Aorta (tissue), 5 donors: Measurements from ENCODE around the gene TFPI. TPM values are rescaled to one million over a fixed set of nuclear protein-coding genes. Genes with fewer than 3 reads are reported as not detected.
A peak's percentile ranks its signal among the peaks of the same experiment; 100 is the strongest.

Experiments
- ATAC-seq: fragments of 200-7000 bp; cut with Tn5 transposase; one replicate; pipeline ENCODE4 v1.9.1; 2022; ENCODE audit warnings: moderate library complexity; ENCODE audit not compliant: low FRiP score
- DNase-seq, 2 donors: peaks; one replicate each; pipeline ENCODE4 v3.0.0-alpha.2; 2020
- H3K27ac ChIP-seq, 2 donors: one replicate each; pipeline ENCODE4 v1.5.1; 2013; ENCODE audit warnings: low read length in 2 of 2, mild to moderate bottlenecking in 2 of 2, moderate library complexity in 2 of 2, control low read depth in 1 of 2, inconsistent platforms in 1 of 2, low read depth in 1 of 2
- H3K27me3 ChIP-seq, 2 donors: one replicate each; pipeline ENCODE4 v1.6.1; 2013; ENCODE audit warnings: control low read depth in 1 of 2, low read length in 1 of 2, mild to moderate bottlenecking in 1 of 2, moderate library complexity in 1 of 2; ENCODE audit not compliant: insufficient read depth in 2 of 2, control insufficient read depth in 1 of 2
- H3K36me3 ChIP-seq, 2 donors: one replicate each; pipeline ENCODE4 v1.6.1; 2013; ENCODE audit warnings: control low read depth in 1 of 2, low read length in 1 of 2, mild to moderate bottlenecking in 1 of 2; ENCODE audit not compliant: insufficient read depth in 2 of 2, control insufficient read depth in 1 of 2
- H3K4me1 ChIP-seq, 2 donors: one replicate each; pipeline ENCODE4 v1.6.1; 2013; ENCODE audit warnings: low read length in 2 of 2, control low read depth in 1 of 2, mild to moderate bottlenecking in 1 of 2, moderate library complexity in 1 of 2; ENCODE audit not compliant: insufficient read depth in 2 of 2, control insufficient read depth in 1 of 2
- H3K4me3 ChIP-seq, 2 donors: one replicate each; pipeline ENCODE4 v1.5.1; 2013; ENCODE audit warnings: low read length in 2 of 2, control low read depth in 1 of 2, mild to moderate bottlenecking in 1 of 2
- H3K9me3 ChIP-seq: one replicate; pipeline ENCODE4 v1.6.1; 2013; ENCODE audit warnings: mild to moderate bottlenecking, low read length; ENCODE audit not compliant: control insufficient read depth
- WGBS, 2 donors: extraction: QIAGEN DNeasy Blood & Tissue Kit; methylation state at CpG; one replicate each; pipeline ENCODE4 v1.1.7; 2013; 5-methylcytosine and 5-hydroxymethylcytosine counted together
- intact Hi-C, 2 donors: fragments of 100-400 bp; cut with DNase I; formaldehyde crosslinking; loops; one replicate each; pipeline versions ENCODE4 v1.14.2 to v1.15.0; 2022
- polyA plus RNA-seq, 2 donors: library from polyadenylated mRNA; stranded (reverse); fragments of 200-250 nt; gene quantifications; one replicate each; pipeline ENCODE4 v1.2.3, GENCODE V29; 2013
- total RNA-seq, 2 donors: library from RNA; stranded (reverse); fragmentation: NEBNext Ultra II Directional; extraction: Animal tissue kit (Norgen Biotek cat#: 25700); gene quantifications; one replicate each; pipeline ENCODE4 v1.2.1, GENCODE V29; 2021
- donor health status: healthy with polysubstance abuse.
- donor health status: Bipolar disorder and iron deficiency.
- donor health status: DM: no; HTN: no; CAD: no.
- donor health status: DM: no; HTN: no; CAD: no.
- donor health status: DM: yes; HTN: yes; CAD: no.

The TFPI gene
- total and polyA plus RNA-seq, 4 donors, result 20.5 to 135 (median 99.2) TPM

DNA sequence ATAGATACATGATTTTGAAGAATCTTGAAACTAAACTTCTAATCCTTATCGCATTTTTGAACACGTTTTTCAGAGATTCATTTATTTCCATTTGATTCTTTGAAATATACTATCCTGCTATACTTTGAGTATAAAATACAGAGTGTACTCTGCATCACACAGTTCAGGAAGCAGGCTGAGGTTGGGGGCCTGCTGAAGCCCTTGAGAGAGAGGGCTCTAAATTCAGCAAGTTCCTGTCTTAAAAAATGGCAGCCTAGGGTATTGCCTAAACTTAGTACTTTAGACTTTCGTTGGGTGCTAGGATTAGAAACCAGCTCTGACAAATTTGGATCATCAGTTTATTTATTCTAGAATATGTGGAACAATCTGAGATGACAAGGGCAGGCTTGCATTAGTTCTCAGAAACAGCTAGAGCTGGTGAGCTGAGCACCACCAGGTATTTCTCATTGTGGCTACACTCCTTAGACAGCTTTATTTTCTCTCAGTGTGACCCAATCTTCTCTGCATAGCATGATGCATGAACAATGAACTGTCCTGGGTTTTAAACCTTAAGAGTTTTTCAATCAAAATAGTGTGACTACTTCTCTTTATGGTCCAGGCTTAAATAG is 49.1 kb downstream of the TFPI start:
- WGBS, 2 donors, result 34 to 60% methylated on average over 3 of the region's 3 CpGs
- DNase-seq (no peak), ATAC-seq (peak; percentile 22)
- Histone ChIP-seq H3K27ac (no peak overlapping the region), H3K4me1 (no peaks in the 10 kb centered on the region), H3K27me3 (no peaks in the 10 kb centered on the region), H3K9me3 (no peaks in the 10 kb centered on the region), H3K36me3 (no peaks in the 10 kb centered on the region), H3K4me3 (no peak overlapping the region)
- intact Hi-C loops, result no loop called here

DNA sequence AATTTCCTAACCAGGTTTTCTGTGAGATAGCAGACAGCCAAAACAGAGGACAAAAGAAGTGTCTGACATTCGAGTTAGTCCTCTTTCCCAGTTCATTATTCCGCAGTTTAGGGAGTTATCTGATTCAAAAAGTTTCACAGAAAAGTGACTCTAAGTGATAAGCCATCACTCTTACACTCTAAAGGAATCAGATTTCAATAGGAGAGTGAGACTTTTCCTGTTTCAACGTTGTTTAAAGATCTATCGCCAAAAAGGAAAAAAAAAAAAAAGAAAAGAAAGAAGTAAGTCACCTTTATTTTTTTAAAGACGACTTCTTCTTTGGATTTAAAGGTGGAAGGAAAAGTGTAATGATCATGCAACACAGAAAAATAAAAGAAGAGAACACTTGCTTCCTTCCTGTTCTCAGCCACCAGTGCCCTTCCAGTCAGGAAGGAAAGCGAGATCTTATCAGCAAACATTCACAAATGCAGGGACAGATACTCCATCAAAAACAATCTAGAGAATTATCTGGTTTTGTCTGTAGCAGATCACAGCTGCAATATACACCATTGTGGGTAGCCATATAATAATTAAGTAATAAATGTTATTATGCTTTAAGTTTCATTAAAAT is 49.8 kb downstream of the TFPI start:
- no peak overlapping the region for H3K27ac ChIP-seq
- no peaks in the 10 kb centered on the region for H3K27me3 ChIP-seq
- WGBS, 2 donors, result 35 to 39% methylated on average over 6 of the region's 6 CpGs
- DNase-seq, result no peak
- ATAC-seq, result no peak
- H3K9me3 ChIP-seq, result no peaks in the 10 kb centered on the region
- no peak overlapping the region for H3K4me3 ChIP-seq
- intact Hi-C loops, result loop anchor here (5.0 kb wide), 3 partner anchors 333 to 1008 kb away; no protein-coding TSS in a partner anchor
- H3K4me1 ChIP-seq, result no peaks in the 10 kb centered on the region
- H3K36me3 ChIP-seq, result no peaks in the 10 kb centered on the region

- no peaks in the 10 kb centered on the region for H3K9me3 ChIP-seq
- H3K27me3 ChIP-seq, result no peaks in the 10 kb centered on the region
- WGBS, 2 donors, result 96 to 97% methylated on average over 2 of the region's 2 CpGs
- ATAC-seq (no peak), DNase-seq (no peak)
- no peak overlapping the region for H3K4me3 ChIP-seq
- H3K27ac ChIP-seq, result no peak overlapping the region
- no peaks in the 10 kb centered on the region for H3K4me1 ChIP-seq
- no peaks in the 10 kb centered on the region for H3K36me3 ChIP-seq
- intact Hi-C loops, result loop anchor here (5.0 kb wide), 3 partner anchors 334 to 1009 kb away; no protein-coding TSS in a partner anchor
These were observed 50.5 kb downstream of the TFPI start for GRCh38 chr2:187503700-187504099.

DNA sequence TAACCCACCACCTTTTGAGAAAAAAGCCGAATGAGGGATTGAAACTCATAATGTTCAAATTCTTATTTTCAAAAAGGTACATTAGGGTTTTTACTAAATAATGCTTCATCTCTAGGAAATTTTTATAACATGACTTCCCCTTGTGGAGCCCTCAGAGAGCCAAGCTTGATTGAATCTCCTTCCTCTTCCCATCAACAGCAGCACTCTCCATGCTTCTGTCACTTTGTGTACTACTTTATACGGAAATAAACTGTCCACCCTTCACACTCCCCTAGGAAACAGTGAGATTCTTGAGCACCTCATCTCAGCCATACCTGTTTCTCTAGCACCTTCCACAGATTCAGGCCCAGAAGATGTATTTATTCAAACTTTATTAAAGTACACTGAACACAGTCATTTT is 51.8 kb downstream of the TFPI start:
- Histone ChIP-seq H3K4me1 (no peaks in the 10 kb centered on the region), H3K36me3 (no peaks in the 10 kb centered on the region), H3K27ac (no peak overlapping the region), H3K9me3 (no peaks in the 10 kb centered on the region), H3K4me3 (no peak overlapping the region), H3K27me3 (no peaks in the 10 kb centered on the region)
- no peak for ATAC-seq
- no peak for DNase-seq
- intact Hi-C loops, result loop anchor here (5.0 kb wide), 3 partner anchors 335 to 1010 kb away; no protein-coding TSS in a partner anchor
- 87 to 89% methylated on average over 2 of the region's 2 CpGs for WGBS, 2 donors

DNA sequence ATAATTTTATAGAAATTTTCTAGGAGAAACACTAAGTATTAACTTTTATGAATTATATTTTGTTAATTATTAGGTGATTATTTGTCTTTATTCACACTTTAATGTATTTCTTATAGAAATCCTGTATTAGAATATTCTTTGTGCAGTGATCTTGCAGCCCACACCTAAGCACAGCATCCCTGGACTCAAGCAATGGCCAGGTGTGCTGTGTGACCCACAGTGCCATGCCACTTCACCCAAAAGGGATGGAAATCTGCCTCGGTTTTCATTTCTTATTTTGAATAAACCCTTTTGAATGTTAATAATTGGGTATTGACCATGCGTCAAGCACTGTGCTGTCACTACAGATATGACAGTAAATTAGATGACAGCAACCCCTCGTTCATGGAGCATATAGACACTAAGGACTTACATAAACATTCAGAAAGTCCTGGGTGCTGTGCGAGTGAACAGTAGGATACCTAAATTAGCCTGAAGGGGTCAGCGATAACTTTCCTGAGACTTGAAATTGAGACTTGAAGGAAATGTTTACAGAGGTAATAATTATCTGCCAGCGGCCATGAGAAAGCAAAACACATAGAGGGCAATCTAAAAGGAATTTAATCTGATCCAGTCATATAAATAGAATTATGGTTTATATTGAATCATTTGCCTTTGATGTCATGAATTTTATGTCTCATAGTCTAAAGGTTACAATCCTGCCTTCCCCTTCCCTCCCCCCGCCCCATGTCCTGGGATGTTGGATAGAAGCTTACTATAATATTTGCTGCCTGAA is 53.5 kb downstream of the TFPI start:
- intact Hi-C loops, result loop anchor here (1.0 to 5.0 kb wide), 4 partner anchors 80 to 1012 kb away; no protein-coding TSS in a partner anchor
- no peak overlapping the region for H3K4me3 ChIP-seq
- 49 to 65% methylated on average over 7 of the region's 7 CpGs for WGBS, 2 donors
- H3K27me3 ChIP-seq, result no peaks in the 10 kb centered on the region
- H3K36me3 ChIP-seq, result no peaks in the 10 kb centered on the region
- no peak for ATAC-seq
- no peaks in the 10 kb centered on the region for H3K4me1 ChIP-seq
- no peak overlapping the region for H3K27ac ChIP-seq
- no peaks in the 10 kb centered on the region for H3K9me3 ChIP-seq
- DNase-seq, result no peak

DNA sequence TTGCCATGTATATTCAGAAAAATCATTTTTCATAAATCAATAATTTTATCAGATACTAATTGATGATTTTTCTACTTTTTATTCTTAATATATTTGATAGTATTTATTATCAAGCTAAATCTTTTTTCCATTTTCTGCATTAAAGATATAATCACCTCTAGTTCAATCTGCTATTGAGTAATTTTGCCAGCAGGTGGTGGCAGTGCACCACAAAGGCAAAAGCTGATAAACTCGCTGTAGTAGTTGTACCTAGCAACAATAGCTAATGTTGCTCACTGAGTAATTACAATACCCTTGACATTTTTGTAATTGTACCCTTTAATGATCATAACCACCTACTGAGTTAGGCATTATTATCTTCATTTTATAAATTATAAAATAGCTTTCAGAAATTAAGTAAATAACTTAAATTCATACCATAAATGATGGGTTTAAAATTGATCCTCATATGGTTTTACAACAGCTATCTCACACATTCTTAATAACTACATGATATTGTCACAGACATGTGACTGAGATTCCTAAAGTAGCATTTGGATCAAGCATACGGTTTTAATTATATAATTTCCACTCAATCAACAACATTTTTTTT is 54.2 kb downstream of the TFPI start:
- ATAC-seq, result peak; percentile 84
- WGBS, 2 donors, result 14 to 19% methylated on average over 2 of the region's 2 CpGs

DNA sequence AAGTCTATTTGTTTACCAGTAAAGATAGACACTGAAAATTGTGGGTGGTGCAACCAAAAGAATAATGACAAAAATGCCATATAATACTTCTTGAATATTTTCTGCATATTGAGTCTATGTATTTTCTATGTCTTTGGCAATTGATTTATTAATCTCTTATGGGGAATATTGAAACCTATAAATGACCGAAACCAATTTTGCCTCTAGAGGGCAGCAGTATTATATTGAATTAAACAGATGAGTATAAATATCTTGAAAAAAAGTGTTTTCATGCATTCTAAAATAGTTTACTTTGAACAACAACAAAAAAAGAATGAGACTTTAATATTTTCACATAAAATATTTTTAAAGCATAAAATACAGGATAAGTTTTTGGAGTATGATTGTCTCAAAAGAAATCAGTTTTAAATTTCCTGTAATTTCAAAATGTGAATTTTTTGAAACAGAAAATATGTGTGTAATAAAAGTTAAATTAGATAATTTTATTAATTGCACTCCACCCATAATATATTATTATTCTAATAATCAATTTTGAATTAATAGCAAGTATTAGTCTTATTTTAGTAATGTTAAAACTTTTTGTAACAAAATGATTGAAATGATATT is 56.3 kb downstream of the TFPI start:
- H3K36me3 ChIP-seq, result no peaks in the 10 kb centered on the region
- 21 to 24% methylated on average over 1 of the region's 1 CpG for WGBS, 2 donors
- DNase-seq (no peak), ATAC-seq (no peak)
- H3K4me1 ChIP-seq, result no peaks in the 10 kb centered on the region
- no peaks in the 10 kb centered on the region for H3K9me3 ChIP-seq
- H3K4me3 ChIP-seq, result no peak overlapping the region
- intact Hi-C loops, result no loop called here
- no peak overlapping the region for H3K27ac ChIP-seq
- H3K27me3 ChIP-seq, result no peaks in the 10 kb centered on the region

More for the DNA sequence above, 54.2 kb downstream of the TFPI start:
- no peaks in the 10 kb centered on the region for H3K4me1 ChIP-seq
- no peaks in the 10 kb centered on the region for H3K27me3 ChIP-seq
- H3K27ac ChIP-seq, result no peak overlapping the region
- no peaks in the 10 kb centered on the region for H3K9me3 ChIP-seq
- DNase-seq, result peak in 1 of 2 donors; percentile 52
- no peaks in the 10 kb centered on the region for H3K36me3 ChIP-seq
- no peak overlapping the region for H3K4me3 ChIP-seq
- intact Hi-C loops, result loop anchor here (1.0 to 5.0 kb wide), 4 partner anchors 82 to 1012 kb away; no protein-coding TSS in a partner anchor

DNA sequence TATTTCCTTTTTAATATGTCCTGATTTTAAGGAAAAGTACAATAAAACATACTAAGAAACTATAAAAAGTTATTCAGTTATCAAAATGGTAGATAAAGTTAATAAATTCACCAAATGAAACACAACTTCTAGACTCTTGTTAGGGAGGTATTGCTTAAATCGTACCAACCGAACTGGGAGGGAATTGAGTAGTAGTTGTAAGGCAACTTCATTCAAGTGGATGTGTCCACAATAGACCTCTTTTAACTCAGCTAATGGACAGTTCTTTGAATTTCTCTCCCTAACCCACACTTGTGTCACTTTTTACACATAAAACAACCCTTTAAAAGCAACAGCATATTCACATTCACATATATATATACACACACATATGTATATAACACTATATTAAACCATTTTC is 57.1 kb downstream of the TFPI start:
- H3K9me3 ChIP-seq, result no peaks in the 10 kb centered on the region
- intact Hi-C loops, result no loop called here
- ATAC-seq, result no peak
- no peak overlapping the region for H3K4me3 ChIP-seq
- H3K27me3 ChIP-seq, result no peaks in the 10 kb centered on the region
- H3K4me1 ChIP-seq, result no peaks in the 10 kb centered on the region
- WGBS, 2 donors, result 83 to 88% methylated on average over 2 of the region's 2 CpGs
- no peaks in the 10 kb centered on the region for H3K36me3 ChIP-seq
- no peak for DNase-seq
- H3K27ac ChIP-seq, result no peak overlapping the region
